ENCODE results near the gene CEBPZOS.
"Not testable (repeated sequence)": the region's sequence is repeated elsewhere in the genome, so short reads cannot be mapped to it uniquely, and the experiment has no call there.

Gene CEBPZOS

DNA sequence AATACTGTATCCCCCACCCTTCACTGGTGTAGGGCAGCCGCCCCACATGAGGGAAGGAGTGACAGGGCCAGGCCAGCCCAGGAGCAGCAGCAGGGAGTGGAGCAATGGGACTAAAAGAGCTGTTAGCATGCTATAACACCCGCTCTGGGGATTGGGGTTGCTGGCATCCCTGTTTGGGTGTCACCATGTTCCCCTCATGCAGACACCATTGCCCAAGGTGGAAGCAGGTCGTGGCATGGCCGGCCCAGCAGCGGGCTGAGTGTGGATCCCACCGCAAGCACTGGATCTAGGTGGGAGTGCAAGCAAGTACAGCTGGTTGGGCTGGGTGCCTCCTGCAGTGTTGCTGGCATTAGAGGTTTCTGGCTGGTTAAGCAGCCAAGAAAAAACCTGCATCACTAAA, 4.5 kb upstream of the CEBPZOS start:
- DNase-seq: no peak

DNA sequence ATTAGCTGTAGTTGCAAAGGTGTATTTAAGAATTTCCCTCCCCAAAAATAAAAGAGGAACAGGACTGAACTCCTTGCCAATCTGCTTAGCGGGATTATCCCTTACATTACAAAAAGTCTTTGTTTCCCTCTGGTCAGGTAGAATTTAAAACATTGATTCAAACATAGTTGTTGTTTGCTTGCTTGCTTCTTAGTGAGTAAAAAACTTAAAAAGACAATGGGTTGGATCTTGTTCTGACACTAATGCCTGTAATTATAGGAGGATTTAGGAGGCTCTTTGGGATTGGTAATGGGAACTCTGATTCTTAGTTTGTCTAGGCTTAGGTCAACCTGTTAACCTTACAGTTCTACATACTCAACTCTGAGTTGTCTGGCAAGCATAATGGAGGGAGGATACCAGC, 3.7 kb upstream of the CEBPZOS start:
- DNase-seq: no peak

DNA sequence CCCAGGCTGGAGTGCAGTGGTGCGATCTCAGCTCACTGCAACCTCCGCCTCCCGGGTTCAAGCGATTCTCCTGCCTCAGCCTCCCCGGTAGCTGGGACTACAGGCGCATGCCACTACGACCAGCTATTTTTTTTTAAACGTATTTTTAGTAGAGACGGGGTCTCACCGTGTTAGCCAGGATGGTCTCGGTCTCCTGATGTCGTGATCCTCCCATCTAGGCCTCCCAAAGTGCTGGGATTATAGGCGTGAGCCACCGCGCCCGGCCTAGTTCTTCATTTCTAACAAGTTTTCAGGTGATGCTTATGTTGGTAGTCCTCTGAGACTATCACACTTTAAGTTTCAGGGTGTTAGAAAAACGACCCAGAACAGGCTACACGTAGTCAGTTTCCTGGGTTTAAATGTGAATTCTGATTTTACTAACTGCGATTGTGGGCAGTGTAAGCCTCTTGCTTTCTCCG, 405 bp upstream of the CEBPZOS start:
- not testable (repeated sequence) for DNase-seq

DNA sequence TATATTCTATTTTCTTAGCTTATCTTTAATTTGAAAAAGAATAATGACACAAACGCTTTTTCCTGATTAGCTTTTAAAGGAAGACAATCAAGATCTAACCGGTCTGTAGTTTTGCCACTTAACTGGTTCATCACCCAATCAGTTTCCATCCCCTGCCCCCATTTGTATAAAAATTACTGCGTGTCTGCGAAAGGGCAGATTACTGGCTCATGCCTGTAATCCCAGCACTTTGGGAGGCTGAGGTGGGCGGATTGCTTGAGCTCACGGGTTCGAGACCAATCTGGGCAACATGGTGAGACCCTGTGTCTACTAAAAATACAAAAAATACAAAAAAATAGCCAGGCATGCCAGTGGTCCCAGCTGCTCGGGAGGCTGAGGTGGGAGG, 2.4 kb downstream of the CEBPZOS start:
- DNase-seq: no peak

GRCh38 chr2:37201208-37201607, 4.9 kb downstream of the CEBPZOS start:
- no peak for DNase-seq

GRCh38 chr2:37201766-37202165, 5.5 kb downstream of the CEBPZOS start:
- DNase-seq: peak; percentile 44

- DNase-seq: no peak
These were observed 7.4 kb downstream of the CEBPZOS start for GRCh38 chr2:37203708-37204107.

GRCh38 chr2:37205071-37205661, 8.9 kb downstream of the CEBPZOS start:
- DNase-seq: not testable (repeated sequence)

GRCh38 chr2:37205689-37206341, 9.5 kb downstream of the CEBPZOS start:
- no peak for DNase-seq

- DNase-seq: not testable (repeated sequence)
These were observed 10.5 kb downstream of the CEBPZOS start for GRCh38 chr2:37206760-37207159.

- no peak for DNase-seq
These were observed 14.9 kb downstream of the CEBPZOS start for GRCh38 chr2:37211212-37211611.

- no peak for DNase-seq
These were observed 15.6 kb downstream of the CEBPZOS start for GRCh38 chr2:37211939-37212338.

DNA sequence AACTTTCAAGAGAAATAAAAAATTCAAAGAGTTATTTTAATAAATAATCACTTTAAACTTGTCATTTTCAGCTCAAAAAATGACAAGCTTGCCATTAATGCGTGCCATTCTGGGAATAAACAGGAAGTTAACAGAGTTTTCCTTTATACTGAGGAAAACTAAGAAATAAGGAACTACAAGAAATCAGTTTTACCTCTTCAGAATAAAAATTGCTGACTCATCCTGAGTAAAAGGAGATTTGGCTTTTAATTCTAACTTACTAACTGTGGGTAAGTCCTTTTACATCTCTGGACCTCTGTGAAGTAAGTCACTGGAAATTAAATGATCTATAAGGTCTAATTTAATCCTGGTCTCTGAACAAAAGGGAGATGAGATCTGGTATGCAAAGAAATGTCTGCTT, 19.0 kb downstream of the CEBPZOS start:
- no peak for DNase-seq

DNA sequence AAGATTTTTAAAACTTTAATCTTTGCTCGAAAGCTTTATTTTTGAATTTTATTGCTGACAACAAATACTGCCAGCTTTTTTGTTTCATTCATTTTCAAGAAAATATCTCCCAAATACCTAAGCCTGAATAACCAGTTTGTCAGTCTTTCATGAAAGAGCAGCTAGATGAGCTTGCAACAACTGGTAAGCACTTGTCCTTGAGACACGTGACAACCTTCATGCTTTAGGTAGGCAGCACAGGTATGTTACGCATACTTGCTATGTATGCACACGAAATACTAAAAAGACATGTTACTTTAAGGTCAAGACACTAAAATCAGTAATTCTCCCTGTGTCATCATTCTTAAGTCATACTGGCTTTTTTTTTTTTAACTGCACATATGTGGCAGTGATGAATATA, 22.8 kb downstream of the CEBPZOS start:
- no peak for DNase-seq

GRCh38 chr2:37223131-37223530, 26.8 kb downstream of the CEBPZOS start:
- DNase-seq: no peak

DNA sequence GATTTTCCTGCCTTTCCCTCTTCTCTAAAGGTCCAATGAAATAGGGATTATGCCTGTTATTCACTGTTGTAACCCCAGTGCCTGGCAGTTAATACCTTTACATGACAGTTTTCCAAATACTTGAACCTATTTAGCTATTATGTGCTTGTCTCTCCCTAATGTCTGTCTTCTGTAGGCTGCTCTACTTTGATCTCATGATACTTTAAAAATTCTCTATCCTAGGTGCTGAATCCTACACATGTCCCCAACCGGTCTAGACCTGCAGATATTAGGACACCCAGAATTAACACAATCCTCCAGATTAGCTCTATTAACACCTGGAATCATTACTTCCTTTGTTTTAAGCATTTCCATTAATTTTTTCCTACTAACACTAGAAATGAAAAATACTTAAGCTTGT, 27.8 kb downstream of the CEBPZOS start:
- no peak for DNase-seq

- not testable (repeated sequence) for DNase-seq
These were observed 28.8 kb downstream of the CEBPZOS start for GRCh38 chr2:37225129-37225528.

- DNase-seq: no peak
These were observed 30.6 kb downstream of the CEBPZOS start for GRCh38 chr2:37226863-37227262.

- no peak for DNase-seq
These were observed 32.5 kb downstream of the CEBPZOS start for GRCh38 chr2:37228788-37229187.

DNA sequence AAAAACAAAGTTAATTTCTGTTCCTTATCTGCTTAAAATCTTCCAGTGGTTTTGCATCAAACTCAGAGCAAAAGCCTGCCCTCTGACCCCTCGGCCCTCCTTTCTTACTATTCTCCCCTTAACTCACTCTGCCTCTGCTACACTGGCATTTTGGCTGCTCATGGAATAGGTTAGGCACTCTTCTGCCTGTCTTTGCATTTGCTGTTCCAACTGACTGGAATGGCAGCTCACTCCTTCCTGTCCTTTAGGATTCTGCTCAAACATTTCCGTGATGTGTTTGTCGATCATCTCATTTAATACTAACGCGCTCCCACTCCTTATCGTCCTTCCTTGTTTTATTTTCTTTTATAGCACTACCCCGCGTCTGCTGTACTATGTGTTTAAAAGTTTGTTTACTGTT, 34.3 kb downstream of the CEBPZOS start:
- DNase-seq: no peak

DNA sequence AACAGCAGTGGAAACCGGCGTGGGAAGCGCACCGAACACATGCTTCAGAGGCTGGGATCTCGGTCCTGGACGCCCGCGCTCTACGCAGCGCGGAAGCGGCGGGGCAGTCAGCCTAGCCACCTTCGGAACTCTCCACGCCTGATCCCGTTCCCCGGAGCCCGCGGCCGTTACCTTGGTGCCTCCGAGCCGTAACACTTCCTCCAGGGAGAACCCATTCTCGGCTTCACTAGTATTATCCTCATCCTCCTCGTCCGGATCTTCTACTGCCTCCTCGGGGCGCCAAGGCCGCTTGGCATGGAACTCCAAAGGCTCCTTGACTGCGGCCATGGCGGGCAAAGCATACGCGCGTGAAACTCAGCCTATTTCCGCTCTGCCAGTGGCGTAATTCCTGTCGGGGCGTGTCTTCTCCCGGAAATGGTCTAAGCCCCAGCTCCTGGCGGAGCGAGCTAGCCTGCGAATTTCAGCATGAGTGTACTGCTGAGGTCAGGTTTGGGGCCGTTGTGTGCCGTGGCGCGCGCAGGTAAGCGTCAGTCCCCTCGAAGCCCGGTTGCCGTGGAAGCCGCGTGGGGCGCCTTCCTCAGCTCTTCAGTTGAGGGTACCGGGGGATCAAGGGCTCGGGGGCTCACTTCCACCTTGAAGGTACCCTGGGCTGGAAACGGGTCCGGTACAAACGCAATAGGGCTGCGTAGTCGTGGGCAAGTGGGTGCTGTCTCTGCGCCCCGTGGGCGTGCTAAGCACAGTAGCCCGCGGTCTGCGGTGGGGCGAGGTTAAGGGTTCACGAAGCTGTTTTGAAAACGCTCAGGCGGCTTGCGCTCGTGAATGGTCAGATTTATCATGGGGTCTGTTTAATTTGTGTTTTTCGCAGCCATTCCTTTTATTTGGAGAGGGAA, 35.2 kb downstream of the CEBPZOS start, which contains the start of the genes CEBPZ and NDUFAF7:
TSS of gene CEBPZ (minus strand) at position 356 of the 890 bp plus-strand sequence. CDS start at position 327, 29 bp downstream.
TSS of gene NDUFAF7 (plus strand) at position 418 of the 890 bp plus-strand sequence. CDS start at position 466, 48 bp downstream.
- DNase-seq: peak; percentile 89

DNA sequence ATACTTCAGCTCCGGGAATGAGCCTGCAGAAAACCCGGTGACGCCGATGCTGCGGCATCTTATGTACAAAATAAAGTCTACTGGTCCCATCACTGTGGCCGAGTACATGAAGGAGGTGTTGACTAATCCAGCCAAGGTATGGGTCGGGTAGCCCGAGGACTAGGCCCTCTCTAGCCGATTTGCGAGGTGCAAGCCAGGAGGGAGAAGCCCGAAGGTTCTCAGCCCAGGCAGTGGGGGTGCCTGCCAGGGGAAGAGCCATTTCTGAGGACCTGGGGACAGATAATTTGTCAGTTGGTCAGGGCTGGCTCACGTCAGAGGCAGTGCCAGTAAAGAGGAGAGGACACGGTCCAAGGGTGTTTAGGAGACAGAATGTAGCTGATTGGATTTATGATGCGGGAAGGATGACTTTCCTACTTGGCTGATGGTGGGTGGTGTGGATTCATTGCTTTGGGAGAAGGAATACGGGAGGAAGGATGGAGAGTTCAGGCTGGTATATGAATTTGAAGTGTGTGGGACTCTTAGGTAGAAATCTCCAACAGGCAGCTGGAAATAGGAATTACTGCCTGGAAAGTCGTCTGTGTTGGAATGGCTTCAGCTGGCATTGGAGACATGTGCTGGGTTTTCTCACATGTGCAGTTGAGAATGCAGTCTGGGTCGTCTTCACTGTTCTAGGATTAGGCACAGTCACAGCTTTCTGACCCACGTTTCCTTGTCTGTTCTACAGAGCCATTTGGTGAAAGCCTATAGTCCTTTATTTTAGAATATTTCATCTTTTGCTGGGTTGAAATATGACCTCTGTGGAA, 36.0 kb downstream of the CEBPZOS start:
- no peak for DNase-seq

DNA sequence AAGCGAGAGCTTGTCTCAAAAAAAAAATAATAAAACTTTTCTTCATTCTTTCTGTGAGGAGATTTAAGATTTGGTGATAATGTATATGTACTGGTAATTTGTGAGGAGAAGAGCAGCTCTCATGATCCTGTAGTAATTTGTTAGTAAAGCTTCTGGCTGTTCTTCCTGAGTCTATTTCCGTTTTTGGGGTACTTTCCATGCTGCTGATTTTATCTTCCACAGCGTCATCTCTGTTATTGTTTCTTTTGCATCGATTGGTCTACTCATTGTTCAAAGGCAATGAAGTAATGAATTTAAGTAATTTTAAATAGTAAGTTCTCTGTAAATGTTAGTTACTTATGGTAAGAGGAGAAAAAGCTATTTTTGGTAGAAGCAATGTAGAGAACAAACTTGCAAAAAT, 47.1 kb downstream of the CEBPZOS start:
- no peak for DNase-seq
